Ishikawa (cell line): ENCODE results near the gene CEACAM19.

Experiments
- CEBPB ChIP-seq: IDR thresholded peaks from 2 replicates; pipeline ENCODE4 v1.6.1; 2012
- CREB1 ChIP-seq: IDR thresholded peaks from 2 replicates; pipeline ENCODE4 v1.6.1; 2012; ENCODE audit warnings: low read depth
- EP300 ChIP-seq: IDR thresholded peaks from 2 replicates; pipeline ENCODE4 v1.6.1; 2012; ENCODE audit warnings: borderline replicate concordance
- FOXM1 ChIP-seq: IDR thresholded peaks from 2 replicates; pipeline ENCODE4 v1.6.1; 2012; ENCODE audit warnings: low read depth, borderline replicate concordance
- RAD21 ChIP-seq: IDR thresholded peaks from 2 replicates; pipeline ENCODE4 v1.6.1; 2012; ENCODE audit warnings: low read depth
- TAF1 ChIP-seq: IDR thresholded peaks from 2 replicates; pipeline ENCODE4 v1.6.1; 2012; ENCODE audit warnings: low read depth, mild to moderate bottlenecking
- TCF12 ChIP-seq: IDR thresholded peaks from 2 replicates; pipeline ENCODE4 v1.6.1; 2012; ENCODE audit warnings: low read depth
- TEAD4 ChIP-seq: IDR thresholded peaks from 2 replicates; pipeline ENCODE4 v1.6.1; 2012
- YY1 ChIP-seq: IDR thresholded peaks from 2 replicates; pipeline ENCODE4 v1.6.1; 2012; ENCODE audit warnings: low read depth
- TF ChIP-seq, protein P1 (sequence below): IDR thresholded peaks from 2 replicates; pipeline ENCODE4 v1.6.1; 2012; ENCODE audit warnings: low read depth, mild to moderate bottlenecking
- TF ChIP-seq, protein P2 (sequence below): IDR thresholded peaks from 2 replicates; pipeline ENCODE4 v1.6.1; 2012
- TF ChIP-seq, protein P3 (sequence below): IDR thresholded peaks from 2 replicates; pipeline ENCODE4 v1.6.1; 2012

DNA sequence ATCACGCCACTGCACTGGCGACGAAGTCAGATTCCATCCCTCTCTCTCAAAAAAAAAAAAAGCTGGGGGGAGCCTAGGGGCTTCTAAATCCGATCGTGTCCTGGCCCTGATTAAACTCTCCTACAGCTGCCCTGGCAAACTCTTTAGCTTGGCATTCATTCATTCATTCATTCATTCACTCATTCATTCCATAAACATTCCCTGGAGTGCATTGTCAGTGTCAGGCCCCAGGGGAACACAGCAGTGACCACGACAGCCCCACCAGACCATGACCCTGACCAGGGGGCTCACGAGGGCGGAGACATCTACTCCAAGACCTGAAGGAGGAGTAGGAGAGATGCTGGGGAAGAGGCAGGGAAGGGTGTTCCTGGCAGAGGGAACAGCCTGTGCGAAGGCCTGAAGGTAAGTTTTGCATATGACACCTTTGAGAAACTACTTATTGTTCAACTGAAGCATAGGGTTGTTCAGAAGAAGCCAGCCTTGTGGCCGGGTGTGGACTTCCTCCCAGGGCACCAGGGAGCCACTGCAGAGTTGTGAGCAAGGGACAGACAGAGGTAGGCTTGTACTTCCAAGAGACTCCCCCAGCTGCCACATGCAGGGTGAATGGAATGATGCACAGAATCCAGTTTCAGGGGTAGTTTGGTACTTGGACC is 52.1 kb downstream of the CEACAM19 start:
- TF ChIP-seq CEBPB (no peak), YY1 (no peak), EP300 (no peak), TAF1 (no peak), CREB1 (no peak), FOXM1 (no peak), TCF12 (no peak), RAD21 (no peak), TEAD4 (no peak)
- TF ChIP-seq, protein P1, sequence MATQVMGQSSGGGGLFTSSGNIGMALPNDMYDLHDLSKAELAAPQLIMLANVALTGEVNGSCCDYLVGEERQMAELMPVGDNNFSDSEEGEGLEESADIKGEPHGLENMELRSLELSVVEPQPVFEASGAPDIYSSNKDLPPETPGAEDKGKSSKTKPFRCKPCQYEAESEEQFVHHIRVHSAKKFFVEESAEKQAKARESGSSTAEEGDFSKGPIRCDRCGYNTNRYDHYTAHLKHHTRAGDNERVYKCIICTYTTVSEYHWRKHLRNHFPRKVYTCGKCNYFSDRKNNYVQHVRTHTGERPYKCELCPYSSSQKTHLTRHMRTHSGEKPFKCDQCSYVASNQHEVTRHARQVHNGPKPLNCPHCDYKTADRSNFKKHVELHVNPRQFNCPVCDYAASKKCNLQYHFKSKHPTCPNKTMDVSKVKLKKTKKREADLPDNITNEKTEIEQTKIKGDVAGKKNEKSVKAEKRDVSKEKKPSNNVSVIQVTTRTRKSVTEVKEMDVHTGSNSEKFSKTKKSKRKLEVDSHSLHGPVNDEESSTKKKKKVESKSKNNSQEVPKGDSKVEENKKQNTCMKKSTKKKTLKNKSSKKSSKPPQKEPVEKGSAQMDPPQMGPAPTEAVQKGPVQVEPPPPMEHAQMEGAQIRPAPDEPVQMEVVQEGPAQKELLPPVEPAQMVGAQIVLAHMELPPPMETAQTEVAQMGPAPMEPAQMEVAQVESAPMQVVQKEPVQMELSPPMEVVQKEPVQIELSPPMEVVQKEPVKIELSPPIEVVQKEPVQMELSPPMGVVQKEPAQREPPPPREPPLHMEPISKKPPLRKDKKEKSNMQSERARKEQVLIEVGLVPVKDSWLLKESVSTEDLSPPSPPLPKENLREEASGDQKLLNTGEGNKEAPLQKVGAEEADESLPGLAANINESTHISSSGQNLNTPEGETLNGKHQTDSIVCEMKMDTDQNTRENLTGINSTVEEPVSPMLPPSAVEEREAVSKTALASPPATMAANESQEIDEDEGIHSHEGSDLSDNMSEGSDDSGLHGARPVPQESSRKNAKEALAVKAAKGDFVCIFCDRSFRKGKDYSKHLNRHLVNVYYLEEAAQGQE, result no peak
- TF ChIP-seq, protein P2, sequence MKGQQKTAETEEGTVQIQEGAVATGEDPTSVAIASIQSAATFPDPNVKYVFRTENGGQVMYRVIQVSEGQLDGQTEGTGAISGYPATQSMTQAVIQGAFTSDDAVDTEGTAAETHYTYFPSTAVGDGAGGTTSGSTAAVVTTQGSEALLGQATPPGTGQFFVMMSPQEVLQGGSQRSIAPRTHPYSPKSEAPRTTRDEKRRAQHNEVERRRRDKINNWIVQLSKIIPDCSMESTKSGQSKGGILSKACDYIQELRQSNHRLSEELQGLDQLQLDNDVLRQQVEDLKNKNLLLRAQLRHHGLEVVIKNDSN, result no peak
- TF ChIP-seq, protein P3, sequence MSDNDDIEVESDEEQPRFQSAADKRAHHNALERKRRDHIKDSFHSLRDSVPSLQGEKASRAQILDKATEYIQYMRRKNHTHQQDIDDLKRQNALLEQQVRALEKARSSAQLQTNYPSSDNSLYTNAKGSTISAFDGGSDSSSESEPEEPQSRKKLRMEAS, result no peak
